Esophagus squamous epithelium (tissue), 5 donors: ENCODE results near the gene CHAD. TPM values are rescaled to one million over a fixed set of nuclear protein-coding genes. Genes with fewer than 3 reads are reported as not detected.
"Not testable (repeated sequence)": the region's sequence is repeated elsewhere in the genome, so short reads cannot be mapped to it uniquely, and the experiment has no call there.

Source experiments
- DNase-seq: peaks from one replicate; lab custom pipeline; 2025; lab: John Stamatoyannopoulos, UW
- H3K27ac ChIP-seq, 4 donors: fragments of 200-600 bp; sonication (generic); one replicate each; pipeline ENCODE4 v1.5.1; 2016 to 2019; ENCODE audit warnings: mild to moderate bottlenecking in 1 of 4
- H3K27me3 ChIP-seq, 4 donors: fragments of 200-600 bp; sonication (generic); 1 replicate in 3 of 4; 2 replicates in 1 of 4; pipeline versions ENCODE4 v1.5.1 to v1.6.0; 2017 to 2021; ENCODE audit warnings: antibody characterized with exemption in 1 of 4
- H3K36me3 ChIP-seq, 3 donors: fragments of 200-600 bp; sonication (generic); one replicate each; pipeline ENCODE4 v1.5.1; 2016 to 2019
- H3K4me1 ChIP-seq, 3 donors: fragments of 200-600 bp; sonication (generic); one replicate each; pipeline ENCODE4 v1.5.1; 2017 to 2019
- H3K4me3 ChIP-seq, 4 donors: fragments of 200-600 bp; sonication (generic); 1 replicate in 3 of 4; 2 replicates in 1 of 4; pipeline ENCODE4 v1.5.1; 2016 to 2019; ENCODE audit warnings: mild to moderate bottlenecking in 2 of 4, moderate library complexity in 1 of 4
- H3K9me3 ChIP-seq, 3 donors: fragments of 200-600 bp; sonication (generic); one replicate each; pipeline ENCODE4 v1.5.1; 2016 to 2019
- CTCF ChIP-seq, 6 experiments: fragments of 450-650 bp in 4 of 6; fragments of 200-600 bp in 2 of 6; sonication (generic) in 2 of 6; IDR thresholded peaks; one replicate each; pipeline ENCODE4 v1.5.1; 2016 to 2019; ENCODE audit warnings: antibody characterized with exemption in 6 of 6, mild to moderate bottlenecking in 4 of 6, moderate library complexity in 4 of 6
- POLR2A ChIP-seq, 4 donors: fragments of 450-650 bp; IDR thresholded peaks; one replicate each; pipeline ENCODE4 v1.6.1; 2017; ENCODE audit warnings: antibody characterized with exemption in 4 of 4, mild to moderate bottlenecking in 4 of 4, moderate library complexity in 3 of 4
- WGBS, 2 donors: methylation state at CpG; one replicate each; pipeline ENCODE4 v1.1.5; 2018; 5-methylcytosine and 5-hydroxymethylcytosine counted together
- intact Hi-C: fragments of 100-400 bp; cut with DNase I; formaldehyde crosslinking; loops from one replicate; pipeline ENCODE4 v1.15.0; 2022
- total RNA-seq, 4 donors: library from RNA; depleted of rRNA; stranded (reverse); fragments of >200 nt; gene quantifications; one replicate each; pipeline ENCODE4 v1.1.0, GENCODE V29; 2016
- donor health status: DM: yes; HTN: yes; CAD: no.

Gene CHAD
- total RNA-seq, 4 donors from 2014 or later, result 0.19 to 0.80 TPM; not detected in 2

GRCh38 chr17:50473901-50474300 is 5.2 kb upstream of the CHAD start:
- TF ChIP-seq POLR2A (IDR thresholded peaks at IDR 0.05) (no peak), CTCF (IDR thresholded peaks at IDR 0.05) (no peak)
- Histone ChIP-seq H3K9me3 (no peaks in the 10 kb centered on the region), H3K4me3 (no peak overlapping the region), H3K27ac (no peak overlapping the region), H3K27me3 (peaks cover 0 to 14% (median 0%) of the 10 kb centered on the region in 4 donors), H3K4me1 (peaks cover 8 to 26% (median 9%) of the 10 kb centered on the region in 3 donors), H3K36me3 (peaks cover 0 to 31% (median 0%) of the 10 kb centered on the region in 3 donors)
- WGBS, 2 donors, result 81 to 82% methylated on average over 11 of the region's 11 CpGs
- no peak for DNase-seq
- intact Hi-C loops, result no loop called here

GRCh38 chr17:50472761-50473161 is 4.1 kb upstream of the CHAD start:
- Histone ChIP-seq H3K4me1 (peaks cover 9 to 28% (median 14%) of the 10 kb centered on the region in 3 donors), H3K36me3 (peaks cover 0 to 31% (median 0%) of the 10 kb centered on the region in 3 donors), H3K27me3 (peaks cover 0 to 26% (median 0%) of the 10 kb centered on the region in 4 donors)
- H3K9me3 ChIP-seq, intact Hi-C loops, H3K4me3 ChIP-seq, H3K27ac ChIP-seq, DNase-seq: not testable (repeated sequence)
- WGBS, 2 donors, result 80 to 88% methylated on average over 1 to 13 of the region's 13 CpGs

- intact Hi-C loops, result no loop called here
- peaks cover 0 to 30% (median 0%) of the 10 kb centered on the region in 4 donors for H3K27me3 ChIP-seq
- H3K4me3 ChIP-seq, result no peak overlapping the region
- H3K27ac ChIP-seq, result no peak overlapping the region
- TF ChIP-seq POLR2A (IDR thresholded peaks at IDR 0.05) (no peak), CTCF (IDR thresholded peaks at IDR 0.05) (no peak)
- no peak for DNase-seq
- H3K36me3 ChIP-seq, result peaks cover 0 to 31% (median 0%) of the 10 kb centered on the region in 3 donors
- H3K9me3 ChIP-seq, result no peaks in the 10 kb centered on the region
- WGBS, 2 donors, result 89 to 98% methylated on average over 10 of the region's 10 CpGs
- H3K4me1 ChIP-seq, result peaks cover 9 to 28% (median 14%) of the 10 kb centered on the region in 3 donors
Observed at GRCh38 chr17:50472286-50472685, 3.6 kb upstream of the CHAD start.

- intact Hi-C loops, result no loop called here
- no peak overlapping the region for H3K27ac ChIP-seq
Observed at GRCh38 chr17:50471009-50471905, 2.6 kb upstream of the CHAD start.

GRCh38 chr17:50470426-50470825 is 1.7 kb upstream of the CHAD start:
- intact Hi-C loops, result no loop called here
- Histone ChIP-seq H3K27me3 (peaks cover 0 to 29% (median 0%) of the 10 kb centered on the region in 4 donors), H3K4me3 (no peak overlapping the region), H3K4me1 (peaks cover 12 to 39% (median 14%) of the 10 kb centered on the region in 3 donors), H3K9me3 (no peaks in the 10 kb centered on the region), H3K36me3 (peaks cover 0 to 31% (median 0%) of the 10 kb centered on the region in 3 donors), H3K27ac (no peak overlapping the region)
- TF ChIP-seq CTCF (IDR thresholded peaks at IDR 0.05) (no peak), POLR2A (IDR thresholded peaks at IDR 0.05) (no peak)
- no peak for DNase-seq
- 73 to 78% methylated on average over 5 to 6 of the region's 6 CpGs for WGBS, 2 donors

More at GRCh38 chr17:50471009-50471905, 2.6 kb upstream of the CHAD start:
- no peak overlapping the region for H3K4me3 ChIP-seq
- 80 to 86% methylated on average over 16 to 17 of the region's 22 CpGs for WGBS, 2 donors
- H3K36me3 ChIP-seq, result peaks cover 0 to 31% (median 0%) of the 10 kb centered on the region in 3 donors
- H3K27me3 ChIP-seq, result peaks cover 0 to 29% (median 0%) of the 10 kb centered on the region in 4 donors
- H3K9me3 ChIP-seq, result no peaks in the 10 kb centered on the region
- TF ChIP-seq CTCF (IDR thresholded peaks at IDR 0.05) (no peak), POLR2A (IDR thresholded peaks at IDR 0.05) (no peak)
- H3K4me1 ChIP-seq, result peaks cover 12 to 34% (median 14%) of the 10 kb centered on the region in 3 donors
- DNase-seq, result no peak
